CD14-positive monocyte (primary cell): Measurements from ENCODE around the gene CHI3L1. TPM values are rescaled to one million over a fixed set of nuclear protein-coding genes. Genes with fewer than 3 reads are reported as not detected.

Source experiments
- DNase-seq, 3 donors: peaks; one replicate each; pipeline ENCODE4 v3.0.0-alpha.2; 2011 to 2022
- H2AFZ ChIP-seq: 2 replicates; pipeline ENCODE4 v1.6.0; 2012; ENCODE audit warnings: mild to moderate bottlenecking, low read depth, low read length, inconsistent platforms; ENCODE audit not compliant: insufficient read depth, poor library complexity, severe bottlenecking
- H3K27ac ChIP-seq, 2 donors: 1 replicate in 1 of 2; 2 replicates in 1 of 2; pipeline ENCODE4 v1.5.1; 2012 to 2013; ENCODE audit warnings: low read length in 2 of 2, control low read depth in 1 of 2, inconsistent platforms in 1 of 2, low read depth in 1 of 2, mild to moderate bottlenecking in 1 of 2
- H3K27me3 ChIP-seq, 2 donors: one replicate each; pipeline versions ENCODE4 v1.6.0 to v1.6.1; 2011 to 2013; ENCODE audit warnings: low read length in 2 of 2; ENCODE audit not compliant: control insufficient read depth in 2 of 2, insufficient read depth in 2 of 2
- H3K36me3 ChIP-seq, 2 donors: replicated peaks in 1 of 2; 1 replicate in 1 of 2; 2 replicates in 1 of 2; pipeline versions ENCODE4 v1.5.1 to v1.6.1; 2012 to 2013; ENCODE audit warnings: low read length in 2 of 2, control low read depth in 1 of 2, inconsistent platforms in 1 of 2, mild to moderate bottlenecking in 1 of 2; ENCODE audit not compliant: insufficient read depth in 2 of 2, control insufficient read depth in 1 of 2
- H3K4me1 ChIP-seq, 2 donors: 1 replicate in 1 of 2; 2 replicates in 1 of 2; pipeline versions ENCODE4 v1.5.1 to v1.6.1; 2012 to 2013; ENCODE audit warnings: low read length in 2 of 2, control low read depth in 1 of 2, inconsistent platforms in 1 of 2, mild to moderate bottlenecking in 1 of 2, moderate library complexity in 1 of 2; ENCODE audit not compliant: insufficient read depth in 2 of 2, control insufficient read depth in 1 of 2
- H3K4me2 ChIP-seq: replicated peaks from 2 replicates; pipeline ENCODE3; 2012; ENCODE audit warnings: low read length, moderate library complexity, mild to moderate bottlenecking; ENCODE audit not compliant: poor library complexity, severe bottlenecking; ENCODE audit errors: extremely low read depth
- H3K4me3 ChIP-seq, 3 experiments: fragments of 200-600 bp in 1 of 3; sonication (generic) in 1 of 3; replicated peaks in 1 of 3; 1 replicate in 2 of 3; 2 replicates in 1 of 3; pipeline ENCODE4 v1.5.1; 2011 to 2013; ENCODE audit warnings: low read length in 3 of 3, mild to moderate bottlenecking in 3 of 3, control low read depth in 2 of 3, low read depth in 2 of 3, inconsistent platforms in 1 of 3, moderate library complexity in 1 of 3
- H3K79me2 ChIP-seq: 2 replicates; pipeline ENCODE4 v1.6.0; 2012; ENCODE audit warnings: mild to moderate bottlenecking, control low read depth, inconsistent platforms, low read length, moderate library complexity; ENCODE audit not compliant: insufficient read depth
- H3K9ac ChIP-seq: 2 replicates; pipeline ENCODE4 v1.6.0; 2017; ENCODE audit warnings: low read length, mild to moderate bottlenecking; ENCODE audit not compliant: insufficient read depth, poor library complexity, severe bottlenecking
- H3K9me3 ChIP-seq, 2 donors: replicated peaks in 1 of 2; 1 replicate in 1 of 2; 2 replicates in 1 of 2; pipeline versions ENCODE4 v1.5.1 to v1.6.1; 2012 to 2013; ENCODE audit warnings: low read length in 2 of 2, control low read depth in 1 of 2; ENCODE audit not compliant: control insufficient read depth in 1 of 2, insufficient read depth in 1 of 2
- H4K20me1 ChIP-seq: 2 replicates; pipeline ENCODE4 v1.6.0; 2012; ENCODE audit warnings: mild to moderate bottlenecking, low read length, control low read depth, moderate library complexity; ENCODE audit not compliant: insufficient read depth
- H3K27ac Mint-ChIP-seq, 7 donors: one replicate each; pipeline ENCODE4 v1.8.0; 2020; ENCODE audit warnings: mild to moderate bottlenecking in 7 of 7, mixed read lengths in 7 of 7, moderate library complexity in 6 of 7, inconsistent platforms in 2 of 7
- H3K27me3 Mint-ChIP-seq, 3 donors: one replicate each; pipeline ENCODE4 v1.8.0; 2021 to 2022; ENCODE audit warnings: low read depth in 3 of 3, mild to moderate bottlenecking in 3 of 3, mixed read lengths in 3 of 3, moderate library complexity in 3 of 3, inconsistent platforms in 1 of 3
- H3K36me3 Mint-ChIP-seq, 2 donors: one replicate each; pipeline ENCODE4 v1.8.0; 2020; ENCODE audit warnings: mixed read lengths in 2 of 2, inconsistent platforms in 1 of 2, mild to moderate bottlenecking in 1 of 2
- H3K4me1 Mint-ChIP-seq: one replicate; pipeline ENCODE4 v1.8.0; 2020; ENCODE audit warnings: mild to moderate bottlenecking, mixed read lengths
- H3K4me3 Mint-ChIP-seq, 2 donors: one replicate each; pipeline ENCODE4 v1.8.0; 2020; ENCODE audit warnings: mild to moderate bottlenecking in 2 of 2, mixed read lengths in 2 of 2, moderate library complexity in 1 of 2
- H3K9me3 Mint-ChIP-seq, 7 donors: one replicate each; pipeline ENCODE4 v1.8.0; 2020 to 2022; ENCODE audit warnings: mixed read lengths in 7 of 7, mild to moderate bottlenecking in 6 of 7, moderate library complexity in 6 of 7, inconsistent platforms in 2 of 7
- CTCF ChIP-seq: fragments of 200-600 bp; IDR thresholded peaks from one replicate; pipeline ENCODE4 v1.8.0; 2022; ENCODE audit warnings: antibody characterized with exemption, mild to moderate bottlenecking
- WGBS: methylation state at CpG from one replicate; pipeline ENCODE4 v1.1.5; 2013; ENCODE audit warnings: missing lambda C conversion rate; ENCODE audit not compliant: insufficient coverage; 5-methylcytosine and 5-hydroxymethylcytosine counted together
- intact Hi-C, 2 donors: fragments of 100-400 bp; cut with micrococcal nuclease; formaldehyde crosslinking; loops; one replicate each; pipeline versions ENCODE4 v1.15.0 to v1.15.1; 2023
- polyA plus RNA-seq, 3 donors: library from polyadenylated mRNA; depleted of rRNA in 1 of 3; unstranded in 2 of 3; stranded (reverse) in 1 of 3; fragments of 300-500 nt in 2 of 3; fragments of >200 nt in 1 of 3; fragmentation: Illumina TruSeq in 2 of 3; gene quantifications; 1 replicate in 2 of 3; 2 replicates in 1 of 3; pipeline ENCODE4 v1.2.3, GENCODE V29; 2012 to 2021

CHI3L1 gene
- polyA plus RNA-seq, 3 donors = 0.37 to 0.44 (median 0.43) TPM

DNA sequence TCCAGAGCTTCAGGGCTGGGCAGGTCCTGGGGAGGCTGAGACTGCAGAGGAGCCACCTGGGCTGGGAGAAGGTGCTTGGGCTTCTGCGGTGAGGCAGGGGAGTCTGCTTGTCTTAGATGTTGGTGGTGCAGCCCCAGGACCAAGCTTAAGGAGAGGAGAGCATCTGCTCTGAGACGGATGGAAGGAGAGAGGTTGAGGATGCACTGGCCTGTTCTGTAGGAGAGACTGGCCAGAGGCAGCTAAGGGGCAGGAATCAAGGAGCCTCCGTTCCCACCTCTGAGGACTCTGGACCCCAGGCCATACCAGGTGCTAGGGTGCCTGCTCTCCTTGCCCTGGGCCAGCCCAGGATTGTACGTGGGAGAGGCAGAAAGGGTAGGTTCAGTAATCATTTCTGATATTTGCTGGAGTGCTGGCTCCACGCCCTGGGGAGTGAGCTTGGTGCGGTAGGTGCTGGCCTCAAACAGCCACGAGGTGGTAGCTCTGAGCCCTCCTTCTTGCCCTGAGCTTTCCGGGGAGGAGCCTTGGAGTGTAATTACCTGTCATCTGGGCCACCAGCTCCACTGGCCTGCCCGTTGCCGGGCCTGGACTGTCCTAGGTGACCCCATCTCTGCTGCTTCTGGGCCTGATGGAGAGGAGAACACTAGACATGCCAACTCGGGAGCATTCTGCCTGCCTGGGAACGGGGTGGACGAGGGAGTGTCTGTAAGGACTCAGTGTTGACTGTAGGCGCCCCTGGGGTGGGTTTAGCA, 20.1 kb downstream of the CHI3L1 start:
- Histone ChIP-seq H4K20me1 (no peaks in the 10 kb centered on the region), H3K4me2 (no peak overlapping the region), H2AFZ (no peak overlapping the region), H3K9ac (no peak overlapping the region), H3K4me1 (peaks cover 13 to 21% of the 10 kb centered on the region in 2 donors), H3K9me3 (no peaks in the 10 kb centered on the region), H3K79me2 (no peaks in the 10 kb centered on the region), H3K27ac (no peak overlapping the region), H3K27me3 (no peaks in the 10 kb centered on the region), H3K36me3 (no peaks in the 10 kb centered on the region), H3K4me3 (no peak overlapping the region)
- Mint-ChIP-seq H3K4me3 (no peak overlapping the region), H3K27me3 (peaks cover 17 to 28% (median 20%) of the 10 kb centered on the region in 3 donors), H3K9me3 (peaks cover 0 to 3% (median 0%) of the 10 kb centered on the region in 7 donors), H3K4me1 (peaks cover 37% of the 10 kb centered on the region), H3K27ac (peak overlapping the region in 3 of 7 donors; percentile 33 to 60 (median 38)), H3K36me3 (peaks cover 0 to 4% of the 10 kb centered on the region in 2 donors)
- DNase-seq = no peak
- 63% methylated on average over 13 of the region's 14 CpGs for WGBS
- no peak for TF ChIP-seq CTCF
- intact Hi-C loops = no loop called here

GRCh38 chr1:203165800-203166161, 20.7 kb downstream of the CHI3L1 start:
- Histone ChIP-seq H2AFZ (no peak overlapping the region), H3K27ac (no peak overlapping the region), H3K9me3 (no peaks in the 10 kb centered on the region), H3K27me3 (no peaks in the 10 kb centered on the region), H3K79me2 (no peaks in the 10 kb centered on the region), H3K4me2 (no peak overlapping the region), H3K4me1 (peaks cover 13 to 21% of the 10 kb centered on the region in 2 donors), H3K4me3 (no peak overlapping the region), H3K9ac (no peak overlapping the region), H3K36me3 (no peaks in the 10 kb centered on the region), H4K20me1 (no peaks in the 10 kb centered on the region)
- Mint-ChIP-seq H3K9me3 (peaks cover 0 to 1% (median 0%) of the 10 kb centered on the region in 7 donors), H3K4me1 (peaks cover 37% of the 10 kb centered on the region), H3K4me3 (no peak overlapping the region), H3K27me3 (peaks cover 15 to 32% (median 24%) of the 10 kb centered on the region in 3 donors), H3K36me3 (peaks cover 0 to 4% of the 10 kb centered on the region in 2 donors), H3K27ac (no peak overlapping the region)
- intact Hi-C loops = no loop called here
- WGBS = 96% methylated on average over 4 of the region's 8 CpGs
- TF ChIP-seq CTCF = no peak
- no peak for DNase-seq
